ENCODE results near the gene ATP2A1. TPM values are rescaled to one million over a fixed set of nuclear protein-coding genes. Genes with fewer than 3 reads are reported as not detected.

Gene ATP2A1
- total and polyA plus RNA-seq, 2 of the 13 experiments (the other 11 are each of a cell fraction or from before 2014, with no cell fraction given) = 3.2 to 12.5 TPM

GRCh38 chr16:28925386-28926228 lies 47.3 kb downstream of the ATP2A1 start (continued):
- TF ChIP-seq STAT6 (CRISPR knock-in tag; IDR thresholded peaks at IDR 0.05; ENCODE audit: borderline replicate concordance) (peak; percentile 78; the same call in 1 of the 2 replicates), MEIS2 (CRISPR knock-in tag; IDR thresholded peaks at IDR 0.05) (peak; percentile 17; the same call in 1 of the 2 replicates), HMGXB4 (CRISPR knock-in tag; IDR thresholded peaks at IDR 0.05; ENCODE audit: borderline replicate concordance in 1 of 2, low read depth in 1 of 2) (peak; percentile 74 to 86), ZBTB46 (CRISPR knock-in tag; IDR thresholded peaks at IDR 0.05; ENCODE audit: borderline replicate concordance) (no peak), DDIT3 (CRISPR knock-in tag; IDR thresholded peaks at IDR 0.05) (no peak), SMARCE1 (IDR thresholded peaks at IDR 0.05; ENCODE audit: borderline replicate concordance) (no peak), SCMH1 (CRISPR knock-in tag; IDR thresholded peaks at IDR 0.05; ENCODE audit: borderline replicate concordance) (no peak), HNF4A (CRISPR knock-in tag; IDR thresholded peaks at IDR 0.05) (peak; percentile 16; the same call in 1 of the 2 replicates), ZNF362 (CRISPR knock-in tag; IDR thresholded peaks at IDR 0.05; ENCODE audit: borderline replicate concordance) (peak; percentile 21; the same call in 1 of the 2 replicates), ZNF275 (CRISPR knock-in tag; IDR thresholded peaks at IDR 0.05; ENCODE audit: borderline replicate concordance) (no peak), HNRNPLL (IDR thresholded peaks at IDR 0.05; ENCODE audit: low read depth, low read length, poor library complexity, severe bottlenecking) (peak; percentile 15), SMAD9 (CRISPR knock-in tag; IDR thresholded peaks at IDR 0.05) (no peak), ZNF674 (CRISPR knock-in tag; IDR thresholded peaks at IDR 0.05; ENCODE audit: low read depth) (0 out of 2 replicates have a peak, but pooled peaks have one; percentile 55), PAX8 (CRISPR knock-in tag; IDR thresholded peaks at IDR 0.05; ENCODE audit: borderline replicate concordance) (no peak), HMGA1 (CRISPR knock-in tag; conservative IDR thresholded peaks at IDR 0.05) (no peak), ZNF296 (CRISPR knock-in tag; conservative IDR thresholded peaks at IDR 0.05) (no peak), ZNF274 (CRISPR knock-in tag; IDR thresholded peaks at IDR 0.05) (peak; percentile 3), TOE1 (CRISPR knock-in tag; IDR thresholded peaks at IDR 0.05) (no peak)

All from HepG2 (cell line).